ENCODE measurements around the gene TRAPPC1. TPM values are rescaled to one million over a fixed set of nuclear protein-coding genes. Genes with fewer than 3 reads are reported as not detected.
A peak's percentile ranks its signal among the peaks of the same experiment; 100 is the strongest.

TRAPPC1 gene
- total and polyA plus RNA-seq, 2 of the 8 experiments (the other 6 are each of a cell fraction or from before 2014, with no cell fraction given): 114 to 170 TPM

DNA sequence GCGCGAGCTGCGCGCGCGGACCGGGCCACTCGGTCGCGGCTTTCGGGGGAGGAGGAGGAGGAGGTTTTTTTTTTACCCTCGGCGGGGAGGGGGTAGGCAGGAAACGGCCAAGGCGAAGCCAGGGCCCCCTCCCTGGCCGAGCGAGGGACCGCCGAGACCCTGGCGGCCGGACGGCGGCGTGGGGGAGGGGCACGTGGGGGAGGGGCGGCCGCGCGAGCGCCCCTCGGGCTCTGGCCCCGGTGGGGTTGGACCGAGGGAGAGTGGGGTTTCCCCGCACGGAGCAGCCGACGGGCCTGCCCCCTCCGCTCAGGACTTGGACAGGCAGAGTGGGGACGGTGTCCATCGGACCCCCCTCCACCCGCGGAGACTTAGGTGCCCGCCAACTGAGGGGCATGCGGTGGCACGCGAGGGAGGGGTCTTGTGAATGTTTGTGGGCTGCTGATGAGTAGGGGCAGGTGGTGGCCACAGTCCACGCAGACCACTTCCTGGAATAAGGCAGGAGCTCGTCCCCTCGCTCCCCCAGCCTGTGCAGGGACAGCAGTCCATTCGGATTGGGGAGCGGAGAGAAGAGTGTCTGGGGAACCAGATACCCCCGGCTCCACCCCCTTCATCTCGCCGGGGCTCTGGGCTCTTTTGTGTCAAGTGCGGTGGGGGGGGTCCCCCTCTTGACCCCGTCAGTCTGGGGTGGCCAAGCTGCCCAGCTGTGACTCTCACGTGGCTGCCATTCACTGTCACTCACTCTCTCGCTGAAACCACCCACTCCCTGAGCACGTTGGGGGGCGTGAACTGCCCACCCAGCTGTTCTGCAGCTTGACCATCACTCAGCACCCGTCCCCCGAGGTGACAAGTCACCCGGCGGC is 46.1 kb downstream of the TRAPPC1 start (continued):
- TF ChIP-seq EP300 (IDR thresholded peaks at IDR 0.05; ENCODE audit: borderline replicate concordance in 1 of 2, low read depth in 2 of 2, low read length in 2 of 2): no peak
- no peak for TF ChIP-seq TEAD4 (IDR thresholded peaks at IDR 0.05; ENCODE audit: low read depth, low read length)
- no peak for TF ChIP-seq BCL11A (IDR thresholded peaks at IDR 0.05; ENCODE audit: low read depth in 2 of 2, low read length in 2 of 2)
- TF ChIP-seq NANOG (IDR thresholded peaks at IDR 0.05; ENCODE audit: insufficient read depth, low read depth, low read length, poor library complexity, severe bottlenecking): no peak
- no peak for TF ChIP-seq RXRA (IDR thresholded peaks at IDR 0.05; ENCODE audit: insufficient read depth, low read depth, low read length)
- no peak for TF ChIP-seq POLR2A (IDR thresholded peaks at IDR 0.05; ENCODE audit: control extremely low read depth in 1 of 2, low read depth in 2 of 2, low read length in 2 of 2)
- TF ChIP-seq TCF12 (IDR thresholded peaks at IDR 0.05; ENCODE audit: low read depth, low read length): no peak
- no peak for TF ChIP-seq EZH2 (IDR thresholded peaks at IDR 0.05; ENCODE audit: low read depth, low read length, severe bottlenecking)
- TF ChIP-seq SP2 (IDR thresholded peaks at IDR 0.05; ENCODE audit: low read length): no peak
- TF ChIP-seq, protein P1, sequence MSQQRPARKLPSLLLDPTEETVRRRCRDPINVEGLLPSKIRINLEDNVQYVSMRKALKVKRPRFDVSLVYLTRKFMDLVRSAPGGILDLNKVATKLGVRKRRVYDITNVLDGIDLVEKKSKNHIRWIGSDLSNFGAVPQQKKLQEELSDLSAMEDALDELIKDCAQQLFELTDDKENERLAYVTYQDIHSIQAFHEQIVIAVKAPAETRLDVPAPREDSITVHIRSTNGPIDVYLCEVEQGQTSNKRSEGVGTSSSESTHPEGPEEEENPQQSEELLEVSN (IDR thresholded peaks at IDR 0.05): peak; percentile 27; the same call in 1 of the 2 replicates
- TF ChIP-seq, protein P2, sequence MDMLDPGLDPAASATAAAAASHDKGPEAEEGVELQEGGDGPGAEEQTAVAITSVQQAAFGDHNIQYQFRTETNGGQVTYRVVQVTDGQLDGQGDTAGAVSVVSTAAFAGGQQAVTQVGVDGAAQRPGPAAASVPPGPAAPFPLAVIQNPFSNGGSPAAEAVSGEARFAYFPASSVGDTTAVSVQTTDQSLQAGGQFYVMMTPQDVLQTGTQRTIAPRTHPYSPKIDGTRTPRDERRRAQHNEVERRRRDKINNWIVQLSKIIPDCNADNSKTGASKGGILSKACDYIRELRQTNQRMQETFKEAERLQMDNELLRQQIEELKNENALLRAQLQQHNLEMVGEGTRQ (IDR thresholded peaks at IDR 0.05; ENCODE audit: low read length): no peak
- TF ChIP-seq KDM5A (IDR thresholded peaks at IDR 0.05; ENCODE audit: low read length): no peak
- TF ChIP-seq MAFK (IDR thresholded peaks at IDR 0.05; ENCODE audit: low read depth, low read length): no peak
- TF ChIP-seq BRCA1 (IDR thresholded peaks at IDR 0.05; ENCODE audit: low read depth, low read length): no peak
- no peak for TF ChIP-seq ASH2L (IDR thresholded peaks at IDR 0.05; ENCODE audit: low read length)
- TF ChIP-seq, protein P3, sequence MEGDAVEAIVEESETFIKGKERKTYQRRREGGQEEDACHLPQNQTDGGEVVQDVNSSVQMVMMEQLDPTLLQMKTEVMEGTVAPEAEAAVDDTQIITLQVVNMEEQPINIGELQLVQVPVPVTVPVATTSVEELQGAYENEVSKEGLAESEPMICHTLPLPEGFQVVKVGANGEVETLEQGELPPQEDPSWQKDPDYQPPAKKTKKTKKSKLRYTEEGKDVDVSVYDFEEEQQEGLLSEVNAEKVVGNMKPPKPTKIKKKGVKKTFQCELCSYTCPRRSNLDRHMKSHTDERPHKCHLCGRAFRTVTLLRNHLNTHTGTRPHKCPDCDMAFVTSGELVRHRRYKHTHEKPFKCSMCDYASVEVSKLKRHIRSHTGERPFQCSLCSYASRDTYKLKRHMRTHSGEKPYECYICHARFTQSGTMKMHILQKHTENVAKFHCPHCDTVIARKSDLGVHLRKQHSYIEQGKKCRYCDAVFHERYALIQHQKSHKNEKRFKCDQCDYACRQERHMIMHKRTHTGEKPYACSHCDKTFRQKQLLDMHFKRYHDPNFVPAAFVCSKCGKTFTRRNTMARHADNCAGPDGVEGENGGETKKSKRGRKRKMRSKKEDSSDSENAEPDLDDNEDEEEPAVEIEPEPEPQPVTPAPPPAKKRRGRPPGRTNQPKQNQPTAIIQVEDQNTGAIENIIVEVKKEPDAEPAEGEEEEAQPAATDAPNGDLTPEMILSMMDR (IDR thresholded peaks at IDR 0.05; ENCODE audit: control extremely low read depth in 1 of 3, insufficient read depth in 1 of 3, low read depth in 1 of 3, low read length in 3 of 3): no peak
- peak; percentile 36; the same call in 1 of the 2 replicates for TF ChIP-seq SUZ12 (IDR thresholded peaks at IDR 0.05; ENCODE audit: low read length)
- TF ChIP-seq POLR2AphosphoS5 (IDR thresholded peaks at IDR 0.05; ENCODE audit: low read depth, low read length): no peak
- no peak for TF ChIP-seq GTF2F1 (IDR thresholded peaks at IDR 0.05; ENCODE audit: borderline replicate concordance, low read depth, low read length)
- no peak for TF ChIP-seq BACH1 (IDR thresholded peaks at IDR 0.05; ENCODE audit: low read length)
